OCI-LY3 (cell line): ENCODE measurements around the gene NEURL2.

Experiments used
- EZH2phosphoT487 ChIP-seq: fragments of 200-600 bp; shearing (Covaris generic); IDR thresholded peaks from 2 replicates; pipeline ENCODE4 v1.6.1; 2018; ENCODE audit warnings: antibody characterized with exemption, mixed run types, low read depth
- TF ChIP-seq, protein P1 (sequence below): fragments of 200-600, 300-600 bp; sonication (generic); IDR thresholded peaks from 2 replicates; pipeline ENCODE4 v1.5.1; 2014; ENCODE audit warnings: antibody characterized with exemption, low read length, low read depth

DNA sequence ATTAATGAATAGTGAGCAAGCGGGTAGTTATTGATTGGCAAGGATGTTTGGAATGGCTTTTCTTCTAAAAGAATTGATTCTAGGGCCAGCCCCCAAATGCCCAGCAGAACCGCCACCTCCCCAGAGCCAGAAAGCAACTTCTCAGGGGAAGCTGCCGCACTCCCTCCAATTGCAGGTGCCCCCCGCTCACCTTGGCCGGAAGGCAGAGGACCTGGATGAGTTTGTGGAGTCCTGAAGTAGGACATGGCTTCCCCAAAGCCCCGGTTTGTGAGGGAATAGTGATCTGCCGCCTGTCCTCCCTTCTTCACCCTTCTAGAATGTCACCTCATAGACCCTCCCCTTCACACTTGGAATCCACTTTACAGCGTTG is 3.7 kb downstream of the NEURL2 start, which contains the start of gene SPATA25:
- TF ChIP-seq, protein P1, sequence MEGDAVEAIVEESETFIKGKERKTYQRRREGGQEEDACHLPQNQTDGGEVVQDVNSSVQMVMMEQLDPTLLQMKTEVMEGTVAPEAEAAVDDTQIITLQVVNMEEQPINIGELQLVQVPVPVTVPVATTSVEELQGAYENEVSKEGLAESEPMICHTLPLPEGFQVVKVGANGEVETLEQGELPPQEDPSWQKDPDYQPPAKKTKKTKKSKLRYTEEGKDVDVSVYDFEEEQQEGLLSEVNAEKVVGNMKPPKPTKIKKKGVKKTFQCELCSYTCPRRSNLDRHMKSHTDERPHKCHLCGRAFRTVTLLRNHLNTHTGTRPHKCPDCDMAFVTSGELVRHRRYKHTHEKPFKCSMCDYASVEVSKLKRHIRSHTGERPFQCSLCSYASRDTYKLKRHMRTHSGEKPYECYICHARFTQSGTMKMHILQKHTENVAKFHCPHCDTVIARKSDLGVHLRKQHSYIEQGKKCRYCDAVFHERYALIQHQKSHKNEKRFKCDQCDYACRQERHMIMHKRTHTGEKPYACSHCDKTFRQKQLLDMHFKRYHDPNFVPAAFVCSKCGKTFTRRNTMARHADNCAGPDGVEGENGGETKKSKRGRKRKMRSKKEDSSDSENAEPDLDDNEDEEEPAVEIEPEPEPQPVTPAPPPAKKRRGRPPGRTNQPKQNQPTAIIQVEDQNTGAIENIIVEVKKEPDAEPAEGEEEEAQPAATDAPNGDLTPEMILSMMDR, result no peak
- no peak for TF ChIP-seq EZH2phosphoT487
